OCI-M1 (cell line): ENCODE data around the gene SLX4IP.

ENCODE experiments used
- DNase-seq: peaks from one replicate; lab custom pipeline; 2025; lab: John Stamatoyannopoulos, UW

The SLX4IP gene

DNA sequence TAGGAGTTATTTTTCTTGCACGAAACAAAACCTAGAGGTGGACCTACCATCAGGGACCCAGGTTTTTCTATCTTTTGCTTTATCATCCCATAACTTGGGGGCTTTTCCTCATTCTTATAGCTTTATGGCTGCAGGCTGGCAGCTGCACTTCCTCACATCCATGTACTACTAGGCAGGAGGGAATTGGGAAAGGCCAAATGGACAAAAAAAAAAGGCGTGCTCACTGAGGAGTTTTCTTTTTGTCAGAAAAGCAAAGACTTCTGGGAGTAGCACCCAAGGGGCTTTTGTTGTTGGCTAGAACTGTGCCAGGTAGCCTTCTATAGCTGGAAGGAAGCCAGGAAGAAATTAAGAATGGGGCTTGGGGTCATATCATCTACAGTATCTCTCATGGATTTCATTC lies 61.4 kb downstream of the SLX4IP start:
- no peak for DNase-seq

DNA sequence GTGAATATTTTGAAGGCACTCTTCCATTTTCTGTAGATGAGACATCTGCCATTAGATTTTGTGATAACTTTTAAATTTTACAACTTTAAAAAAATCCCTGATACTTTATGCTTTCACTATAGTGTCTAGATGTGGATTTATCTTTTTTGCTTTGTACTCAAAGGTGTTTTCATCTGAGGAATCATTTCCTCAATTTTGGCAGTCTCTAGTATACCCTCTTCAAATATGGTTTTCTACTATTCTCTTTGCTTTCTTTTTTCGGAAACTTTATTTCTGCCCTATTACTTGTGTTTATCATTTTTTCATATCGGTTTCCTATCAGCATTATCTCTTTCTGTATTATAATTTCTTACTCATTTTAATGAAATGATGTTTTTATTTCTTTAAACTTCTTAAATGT lies 62.2 kb downstream of the SLX4IP start:
- DNase-seq: no peak

- DNase-seq: no peak
Observed at GRCh38 chr20:10497791-10498190, 62.7 kb downstream of the SLX4IP start.

GRCh38 chr20:10498200-10498599 lies 63.1 kb downstream of the SLX4IP start:
- DNase-seq: peak; percentile 70

GRCh38 chr20:10501402-10501801 lies 66.3 kb downstream of the SLX4IP start:
- peak; percentile 77 for DNase-seq

GRCh38 chr20:10502098-10502526 lies 67.0 kb downstream of the SLX4IP start:
- no peak for DNase-seq

DNA sequence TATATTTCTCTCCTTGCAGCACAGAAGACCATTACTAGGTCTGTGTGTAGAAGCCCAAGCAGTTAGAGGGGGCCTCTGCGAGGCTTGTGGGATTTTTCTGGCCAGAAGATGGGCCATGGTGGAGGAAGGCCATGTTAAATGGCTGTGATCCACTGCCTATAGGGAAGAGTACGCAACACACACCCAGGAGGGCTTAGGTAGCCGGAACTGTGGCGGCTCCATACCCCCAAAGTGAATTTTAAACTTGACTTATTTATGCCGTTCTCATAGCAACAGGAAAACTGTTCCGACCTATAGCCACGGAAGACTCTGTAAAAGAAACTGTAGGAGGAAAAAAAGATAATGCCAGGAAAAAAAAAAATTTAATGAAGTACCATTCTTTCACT lies 69.5 kb downstream of the SLX4IP start:
- DNase-seq: no peak

DNA sequence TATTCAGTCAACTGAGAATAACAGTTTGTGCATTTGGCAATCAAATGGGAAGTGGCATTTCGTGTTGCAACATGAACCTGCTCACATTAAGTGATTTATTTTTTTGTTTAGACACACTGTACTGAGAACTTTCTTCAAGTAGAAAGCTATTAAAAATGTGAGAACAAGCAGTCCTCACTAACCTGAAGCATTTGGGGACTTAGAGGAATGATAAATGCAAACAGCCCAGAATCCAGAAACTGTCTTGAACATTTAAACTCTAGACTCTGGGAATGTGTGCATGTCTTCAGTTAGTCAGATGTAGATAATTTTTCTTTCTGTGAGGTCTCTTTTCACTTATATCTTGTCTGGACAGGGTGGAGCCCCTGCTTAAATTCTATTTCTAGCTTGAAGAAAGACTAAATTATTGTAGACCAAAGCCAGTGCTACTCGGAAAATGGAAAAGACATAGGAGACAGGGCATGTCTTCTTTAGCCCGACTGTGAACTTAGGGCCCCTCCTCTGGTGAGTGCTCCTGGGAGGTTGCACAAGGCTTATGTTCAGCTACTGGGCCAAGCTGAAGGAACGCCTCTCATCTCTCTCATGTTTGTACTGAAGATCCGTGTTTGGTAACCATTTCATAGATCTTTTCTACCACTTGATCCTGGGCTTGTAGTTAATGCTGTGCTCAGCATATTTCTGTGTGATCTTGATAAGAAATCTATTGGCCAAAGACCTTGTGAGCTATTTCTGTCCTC lies 70.1 kb downstream of the SLX4IP start:
- peak; percentile 74 for DNase-seq

GRCh38 chr20:10505827-10506226 lies 70.7 kb downstream of the SLX4IP start:
- DNase-seq: no peak

DNA sequence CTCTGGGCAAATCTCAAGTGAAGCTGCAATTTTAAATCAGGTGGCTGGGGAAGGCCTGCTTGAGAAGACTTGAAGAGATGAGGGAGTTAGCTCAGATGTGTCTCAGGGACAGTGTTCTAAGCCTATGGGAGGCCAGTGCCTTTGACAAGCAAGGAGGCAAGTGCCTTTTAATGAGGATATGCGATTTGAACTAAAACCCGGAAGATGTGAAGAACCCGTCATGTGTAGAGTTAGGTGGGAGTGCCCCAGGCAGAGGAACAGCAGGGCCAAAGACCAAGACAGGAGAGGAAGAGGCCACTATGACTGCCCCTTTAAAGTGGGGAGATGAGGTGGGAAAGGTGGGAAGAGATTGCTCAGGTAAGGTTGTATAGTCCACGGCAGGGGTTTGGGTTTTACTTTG lies 71.9 kb downstream of the SLX4IP start:
- DNase-seq: no peak

GRCh38 chr20:10508060-10508459 lies 73.0 kb downstream of the SLX4IP start:
- DNase-seq: no peak

GRCh38 chr20:10508468-10509251 lies 73.6 kb downstream of the SLX4IP start:
- no peak for DNase-seq

GRCh38 chr20:10509376-10509775 lies 74.3 kb downstream of the SLX4IP start:
- DNase-seq: no peak

DNA sequence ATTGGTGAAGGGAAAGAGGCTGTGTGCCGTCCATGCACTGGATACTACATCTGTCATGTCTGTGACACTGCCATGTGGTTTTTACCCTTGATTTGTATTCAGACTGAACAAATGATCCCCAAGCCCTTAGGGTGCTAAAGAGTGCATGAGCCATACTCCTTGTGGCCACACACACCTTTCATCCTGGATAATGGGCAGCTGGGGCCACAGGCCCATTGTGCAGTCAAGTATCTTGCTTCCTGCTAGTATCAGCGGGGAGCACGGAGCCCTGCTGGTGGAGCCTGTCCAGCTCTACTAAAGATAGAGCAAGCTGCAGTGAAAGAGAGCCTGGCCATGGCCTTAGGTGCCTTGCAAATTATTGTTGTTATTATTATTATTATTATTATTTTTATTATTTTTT lies 75.1 kb downstream of the SLX4IP start:
- DNase-seq: no peak

- DNase-seq: no peak
Observed at GRCh38 chr20:10511170-10511508, 76.0 kb downstream of the SLX4IP start.

GRCh38 chr20:10511509-10512251 lies 76.6 kb downstream of the SLX4IP start:
- peak; percentile 97 for DNase-seq

DNA sequence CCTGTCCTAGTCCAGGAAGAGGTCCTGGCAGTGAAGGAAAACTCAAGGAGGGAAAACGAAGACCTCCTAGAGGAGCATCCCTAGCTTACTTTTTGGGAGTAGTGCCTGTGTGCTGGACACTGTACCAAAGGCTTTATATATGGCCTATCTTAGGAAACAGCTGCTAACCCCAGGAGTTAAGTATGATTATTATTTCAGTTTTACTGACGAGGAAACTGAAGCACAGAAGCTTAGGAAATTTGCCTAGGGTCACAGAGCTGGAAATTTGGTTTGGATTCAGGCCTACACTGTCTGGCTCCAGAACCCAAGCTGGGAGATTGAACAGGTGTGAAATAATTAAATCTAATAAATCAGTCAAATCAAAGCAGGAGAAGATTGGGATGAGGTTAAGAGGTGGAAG lies 78.0 kb downstream of the SLX4IP start:
- DNase-seq: no peak

DNA sequence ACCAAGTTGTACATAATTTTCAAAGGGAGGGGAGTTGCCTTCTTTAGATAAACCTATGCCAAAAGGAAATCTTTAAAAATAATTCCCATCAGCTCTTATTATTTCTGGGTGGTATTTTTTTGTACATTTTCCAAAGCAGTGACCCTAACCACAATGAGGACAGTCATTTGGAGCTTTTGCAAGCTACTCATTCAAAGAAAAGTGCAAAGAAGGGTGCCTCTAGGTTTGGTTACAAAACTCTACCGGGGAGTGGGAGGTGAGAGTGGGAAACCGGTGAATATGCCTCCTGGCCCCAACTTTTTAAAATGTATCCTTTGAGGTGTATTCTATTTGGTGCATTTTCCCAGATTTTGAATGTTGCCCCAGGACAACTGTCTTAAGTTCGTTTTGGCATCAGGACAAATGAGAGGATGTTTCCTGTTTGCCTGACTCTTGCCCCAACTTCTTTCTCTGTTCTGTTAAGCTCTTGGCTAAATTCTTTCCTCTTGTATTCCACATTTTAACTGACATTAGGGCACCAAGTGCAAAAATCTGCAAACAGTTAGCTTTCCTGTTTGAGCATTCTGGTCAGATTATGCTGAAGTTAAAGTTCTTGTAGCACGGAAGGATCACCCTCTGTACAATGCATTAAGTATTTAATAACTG lies 78.9 kb downstream of the SLX4IP start:
- DNase-seq: no peak

DNA sequence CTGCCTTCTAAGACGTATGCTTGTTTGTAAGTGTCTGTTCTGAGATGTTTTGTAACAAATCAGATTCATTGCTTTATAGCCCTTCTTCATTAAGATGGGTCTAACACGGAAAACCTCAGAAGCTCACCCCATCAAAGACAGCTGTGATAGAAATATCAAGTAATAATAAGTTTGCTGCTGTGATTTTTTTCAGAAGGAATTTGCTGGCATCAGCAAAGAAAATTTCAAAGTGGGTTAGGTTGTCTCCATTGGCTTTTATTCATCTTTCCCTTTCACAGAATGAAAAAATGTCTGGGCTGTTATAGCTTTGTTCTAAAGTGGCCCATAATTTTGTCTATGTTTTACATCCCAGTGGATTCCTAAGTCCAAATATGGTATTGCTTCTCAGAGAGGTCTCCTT lies 81.4 kb downstream of the SLX4IP start:
- no peak for DNase-seq

DNA sequence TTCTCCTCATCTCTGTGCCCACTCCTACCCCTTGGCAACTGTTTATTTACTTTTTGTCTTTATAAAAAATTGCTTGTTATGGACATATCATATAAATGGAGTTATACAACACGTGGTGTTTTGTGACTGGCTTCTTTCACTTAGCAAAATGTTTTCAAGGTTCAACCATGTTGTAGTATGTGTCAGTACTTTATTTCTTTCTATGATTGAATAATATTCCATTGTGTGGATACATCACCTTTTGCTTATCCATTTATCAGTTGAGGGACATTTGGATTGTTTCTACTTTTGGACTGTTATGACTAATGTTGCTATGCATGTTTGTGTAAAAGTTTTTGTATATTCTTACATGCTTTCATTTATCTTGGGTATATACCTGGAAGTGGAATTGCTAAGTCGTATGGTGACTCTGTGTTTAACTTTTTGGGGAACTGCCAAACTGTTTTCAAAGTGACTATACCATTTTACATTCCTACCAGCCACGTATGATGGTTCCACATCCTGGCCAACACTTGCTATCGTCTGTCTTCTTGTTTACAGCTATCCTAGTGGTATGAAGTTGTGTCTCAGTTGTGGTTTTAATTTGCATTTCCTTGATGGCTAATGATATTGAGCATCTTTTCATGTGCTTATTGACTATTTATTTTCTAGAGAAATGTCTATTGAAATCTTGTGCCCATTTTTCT lies 84.4 kb downstream of the SLX4IP start:
- DNase-seq: no peak

GRCh38 chr20:10520528-10520927 lies 85.4 kb downstream of the SLX4IP start:
- DNase-seq: no peak
